PFSK-1 (cell line): ENCODE results near the gene TOP3A.

Source experiments
- FOXP2 ChIP-seq: optimal IDR thresholded peaks from 2 replicates; pipeline ENCODE3; 2011; ENCODE audit warnings: borderline replicate concordance, control low read depth, inconsistent platforms; ENCODE audit not compliant: insufficient read depth; ENCODE audit errors: extremely low read length, extremely low read depth
- POLR2AphosphoS5 ChIP-seq: IDR thresholded peaks from 2 replicates; pipeline ENCODE4 v1.6.1; 2012; ENCODE audit warnings: low read depth, mild to moderate bottlenecking, control low read depth, low read length, moderate library complexity
- SIN3A ChIP-seq: IDR thresholded peaks from 2 replicates; pipeline ENCODE4 v1.6.1; 2012; ENCODE audit warnings: mild to moderate bottlenecking, low read length, moderate library complexity, borderline replicate concordance; ENCODE audit not compliant: insufficient read depth
- TAF1 ChIP-seq: IDR thresholded peaks from 2 replicates; pipeline ENCODE4 v1.6.1; 2012; ENCODE audit warnings: low read length, control low read depth, borderline replicate concordance; ENCODE audit not compliant: insufficient read depth
- TF ChIP-seq, protein P1 (sequence below), 2 experiments: IDR thresholded peaks; 2 replicates each; pipeline versions ENCODE4 v1.6.1 to v1.8.0; 2011 to 2012; ENCODE audit warnings: low read depth in 2 of 2, low read length in 2 of 2, control low read depth in 1 of 2, inconsistent platforms in 1 of 2, mild to moderate bottlenecking in 1 of 2, moderate library complexity in 1 of 2; ENCODE audit not compliant: insufficient read depth in 1 of 2

The TOP3A gene

DNA sequence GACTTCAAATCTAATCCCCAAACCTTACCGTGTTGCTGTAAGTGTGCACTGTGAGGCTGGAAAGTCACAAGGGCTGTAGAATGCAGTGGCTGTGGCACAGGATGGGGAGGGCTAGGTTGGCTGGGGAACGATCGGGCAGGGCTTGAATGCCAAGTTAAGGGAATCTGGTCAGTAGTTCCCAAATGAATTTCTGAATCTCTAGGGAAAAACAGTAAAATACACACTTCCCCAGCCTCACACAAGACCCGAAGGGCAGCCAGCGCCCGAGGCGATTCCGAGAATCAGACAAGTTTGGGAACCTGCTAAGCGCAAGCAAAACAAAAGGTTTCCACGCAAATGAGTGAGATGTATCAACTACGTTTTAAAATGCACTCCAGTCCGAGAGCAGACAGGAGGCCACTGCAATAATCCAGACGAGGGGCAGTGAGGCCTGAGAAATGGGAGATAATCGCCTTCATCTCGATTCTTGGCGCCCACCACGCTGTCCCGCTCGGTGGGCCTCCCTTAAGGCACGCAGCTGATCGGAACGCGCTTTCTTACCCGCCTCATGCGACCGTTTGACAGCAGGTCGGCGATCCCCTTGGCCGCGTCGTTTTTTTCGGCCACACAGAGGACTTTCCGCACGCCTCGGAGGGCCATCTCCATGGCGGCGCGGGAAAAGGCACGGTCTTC is 599 bp downstream of the TOP3A start:
- TF ChIP-seq POLR2AphosphoS5 = no peak
- no peak for TF ChIP-seq TAF1
- TF ChIP-seq, protein P1, sequence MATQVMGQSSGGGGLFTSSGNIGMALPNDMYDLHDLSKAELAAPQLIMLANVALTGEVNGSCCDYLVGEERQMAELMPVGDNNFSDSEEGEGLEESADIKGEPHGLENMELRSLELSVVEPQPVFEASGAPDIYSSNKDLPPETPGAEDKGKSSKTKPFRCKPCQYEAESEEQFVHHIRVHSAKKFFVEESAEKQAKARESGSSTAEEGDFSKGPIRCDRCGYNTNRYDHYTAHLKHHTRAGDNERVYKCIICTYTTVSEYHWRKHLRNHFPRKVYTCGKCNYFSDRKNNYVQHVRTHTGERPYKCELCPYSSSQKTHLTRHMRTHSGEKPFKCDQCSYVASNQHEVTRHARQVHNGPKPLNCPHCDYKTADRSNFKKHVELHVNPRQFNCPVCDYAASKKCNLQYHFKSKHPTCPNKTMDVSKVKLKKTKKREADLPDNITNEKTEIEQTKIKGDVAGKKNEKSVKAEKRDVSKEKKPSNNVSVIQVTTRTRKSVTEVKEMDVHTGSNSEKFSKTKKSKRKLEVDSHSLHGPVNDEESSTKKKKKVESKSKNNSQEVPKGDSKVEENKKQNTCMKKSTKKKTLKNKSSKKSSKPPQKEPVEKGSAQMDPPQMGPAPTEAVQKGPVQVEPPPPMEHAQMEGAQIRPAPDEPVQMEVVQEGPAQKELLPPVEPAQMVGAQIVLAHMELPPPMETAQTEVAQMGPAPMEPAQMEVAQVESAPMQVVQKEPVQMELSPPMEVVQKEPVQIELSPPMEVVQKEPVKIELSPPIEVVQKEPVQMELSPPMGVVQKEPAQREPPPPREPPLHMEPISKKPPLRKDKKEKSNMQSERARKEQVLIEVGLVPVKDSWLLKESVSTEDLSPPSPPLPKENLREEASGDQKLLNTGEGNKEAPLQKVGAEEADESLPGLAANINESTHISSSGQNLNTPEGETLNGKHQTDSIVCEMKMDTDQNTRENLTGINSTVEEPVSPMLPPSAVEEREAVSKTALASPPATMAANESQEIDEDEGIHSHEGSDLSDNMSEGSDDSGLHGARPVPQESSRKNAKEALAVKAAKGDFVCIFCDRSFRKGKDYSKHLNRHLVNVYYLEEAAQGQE (IDR thresholded peaks at IDR 0.05; ENCODE audit: insufficient read depth in 1 of 2, low read depth in 2 of 2, low read length in 2 of 2) = no peak

GRCh38 chr17:18309202-18309601 is 5.6 kb downstream of the TOP3A start:
- no peak for TF ChIP-seq TAF1

DNA sequence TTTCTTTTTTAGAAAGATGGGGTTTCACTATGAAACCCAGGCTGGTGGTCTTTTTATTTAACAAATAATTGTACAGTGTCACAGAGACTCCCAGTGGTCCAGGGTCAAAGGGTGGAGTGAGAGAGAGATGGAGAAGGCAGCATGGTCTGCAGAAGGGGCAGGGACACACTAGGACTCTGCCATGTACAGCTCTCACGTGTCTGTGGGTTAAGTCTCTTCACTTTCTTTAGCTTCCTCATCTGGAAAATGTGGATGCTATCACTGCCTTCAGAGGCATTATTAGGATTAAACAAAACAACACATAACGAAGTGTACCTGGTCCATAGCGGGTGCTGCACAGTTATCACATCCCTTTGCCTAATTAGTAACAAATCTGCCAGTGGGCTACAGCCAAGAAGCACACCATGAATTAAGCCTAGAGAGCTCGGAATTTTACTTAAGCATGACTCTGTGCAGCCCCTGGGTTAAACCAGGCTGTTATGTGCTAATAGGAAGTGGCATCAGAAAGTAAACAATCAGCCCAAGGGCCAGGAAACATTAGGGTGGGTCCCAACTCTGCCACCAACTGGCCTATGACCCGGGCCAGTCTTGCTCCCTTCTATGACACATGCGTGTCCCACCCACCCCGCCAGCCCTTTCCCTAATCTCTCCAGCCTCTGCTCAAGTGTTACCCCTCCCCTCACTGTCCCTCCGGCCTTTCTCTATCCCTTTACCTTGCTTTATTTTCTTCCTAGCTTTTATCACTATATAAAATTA is 13.9 kb downstream of the TOP3A start:
- peak; percentile 34; the same call in 1 of the 2 replicates for TF ChIP-seq POLR2AphosphoS5
- TF ChIP-seq TAF1 = no peak

DNA sequence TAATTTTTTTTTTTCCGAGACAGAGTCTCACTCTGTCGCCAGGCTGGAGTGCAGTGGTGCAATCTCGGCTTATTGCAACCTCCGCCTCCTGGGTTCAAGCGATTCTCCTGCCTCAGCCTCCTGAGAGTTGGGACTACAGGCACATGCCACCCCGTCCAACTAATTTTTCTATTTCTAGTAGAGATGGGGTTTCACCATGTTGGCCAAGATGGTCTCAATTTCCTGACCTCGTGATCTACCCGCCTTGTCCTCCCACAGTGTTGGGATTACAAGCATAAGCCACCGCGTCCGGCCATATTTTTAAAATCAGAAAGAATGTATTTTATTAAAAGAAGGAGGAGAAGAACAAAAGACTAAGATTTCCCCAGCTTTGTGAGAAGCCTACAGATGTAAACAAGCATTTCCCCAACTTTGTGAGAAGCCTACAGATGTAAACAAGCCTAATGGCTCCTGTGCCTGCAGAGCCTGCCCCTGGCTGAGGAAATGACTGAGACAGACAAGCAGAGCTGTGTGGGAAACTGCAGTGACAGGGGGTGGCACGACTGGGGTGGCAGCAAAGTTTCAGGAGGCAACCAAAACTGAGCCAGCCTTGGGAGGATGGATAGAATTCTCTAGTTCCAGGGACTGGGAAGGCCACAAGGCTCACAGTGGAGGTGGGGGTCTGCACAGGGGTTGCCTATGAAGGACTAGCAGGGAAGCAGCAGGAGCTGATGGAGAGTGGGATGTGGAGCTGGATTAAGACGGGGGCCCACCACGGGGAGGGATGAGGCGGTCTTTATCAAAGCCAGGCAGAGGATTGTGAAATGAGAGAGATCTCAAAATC is 22.9 kb downstream of the TOP3A start:
- TF ChIP-seq, protein P1 (IDR thresholded peaks at IDR 0.05; ENCODE audit: insufficient read depth in 1 of 2, low read depth in 2 of 2, low read length in 2 of 2) = no peak
- no peak for TF ChIP-seq SIN3A

GRCh38 chr17:18285296-18285695 is 29.5 kb downstream of the TOP3A start:
- TF ChIP-seq, protein P1 (IDR thresholded peaks at IDR 0.05; ENCODE audit: insufficient read depth in 1 of 2, low read depth in 2 of 2, low read length in 2 of 2) = no peak
- TF ChIP-seq POLR2AphosphoS5 = no peak
- TF ChIP-seq FOXP2 = no peak

DNA sequence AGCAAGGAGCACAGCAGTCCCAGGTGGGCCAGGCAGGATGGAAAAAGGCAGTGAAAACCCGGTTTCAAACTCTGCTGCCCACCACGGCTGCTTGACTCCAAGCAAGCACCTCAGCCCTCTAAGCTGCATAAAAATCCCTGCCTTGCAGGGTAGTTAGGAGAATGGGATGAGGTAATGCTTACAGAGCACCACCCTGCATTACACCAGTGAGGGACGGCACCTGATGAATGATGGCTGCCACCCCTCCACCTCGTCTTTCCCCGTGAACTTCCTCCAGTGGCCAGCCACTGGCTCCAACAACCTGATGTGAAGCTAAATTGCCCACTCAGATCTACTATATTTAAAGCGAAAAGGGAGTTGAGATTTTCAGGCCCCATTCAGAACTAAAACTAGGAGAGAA is 33.0 kb downstream of the TOP3A start:
- TF ChIP-seq SIN3A = no peak
- no peak for TF ChIP-seq TAF1
- no peak for TF ChIP-seq FOXP2
- TF ChIP-seq POLR2AphosphoS5 = no peak
- TF ChIP-seq, protein P1 (IDR thresholded peaks at IDR 0.05; ENCODE audit: insufficient read depth in 1 of 2, low read depth in 2 of 2, low read length in 2 of 2) = no peak
